GM19452 (cell line): ENCODE measurements around the gene COMMD8.

Experiments
- ATAC-seq: cut with Tn5 transposase; IDR thresholded peaks from one replicate; pipeline ENCODE4 v1.9.1; 2021; ENCODE audit not compliant: unreplicated experiment

COMMD8 gene

GRCh38 chr4:47473141-47473750, 9.7 kb upstream of the COMMD8 start:
- ATAC-seq = no peak

GRCh38 chr4:47471591-47471990, 8.1 kb upstream of the COMMD8 start:
- no peak for ATAC-seq

DNA sequence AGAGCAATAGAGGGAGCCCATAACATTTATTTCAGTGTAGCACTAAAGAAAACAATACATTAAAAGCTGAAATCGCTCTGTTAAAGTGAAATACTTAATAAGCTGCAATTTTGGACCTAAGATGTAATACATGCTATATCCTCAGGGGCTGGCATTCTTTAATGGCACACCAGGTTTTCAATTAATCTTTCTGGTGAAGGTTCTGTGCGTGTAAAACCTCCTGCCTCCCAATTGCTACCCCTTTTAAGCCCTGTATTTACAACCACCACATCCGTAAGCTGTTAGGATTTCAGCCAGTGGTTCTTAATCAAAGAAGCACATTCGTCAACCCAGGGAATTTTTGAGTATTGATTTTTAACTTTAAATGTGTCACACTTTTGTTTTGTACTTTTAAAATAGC, 7.6 kb upstream of the COMMD8 start:
- ATAC-seq = no peak

- ATAC-seq = no peak
Measured at GRCh38 chr4:47469951-47470350, 6.4 kb upstream of the COMMD8 start.

DNA sequence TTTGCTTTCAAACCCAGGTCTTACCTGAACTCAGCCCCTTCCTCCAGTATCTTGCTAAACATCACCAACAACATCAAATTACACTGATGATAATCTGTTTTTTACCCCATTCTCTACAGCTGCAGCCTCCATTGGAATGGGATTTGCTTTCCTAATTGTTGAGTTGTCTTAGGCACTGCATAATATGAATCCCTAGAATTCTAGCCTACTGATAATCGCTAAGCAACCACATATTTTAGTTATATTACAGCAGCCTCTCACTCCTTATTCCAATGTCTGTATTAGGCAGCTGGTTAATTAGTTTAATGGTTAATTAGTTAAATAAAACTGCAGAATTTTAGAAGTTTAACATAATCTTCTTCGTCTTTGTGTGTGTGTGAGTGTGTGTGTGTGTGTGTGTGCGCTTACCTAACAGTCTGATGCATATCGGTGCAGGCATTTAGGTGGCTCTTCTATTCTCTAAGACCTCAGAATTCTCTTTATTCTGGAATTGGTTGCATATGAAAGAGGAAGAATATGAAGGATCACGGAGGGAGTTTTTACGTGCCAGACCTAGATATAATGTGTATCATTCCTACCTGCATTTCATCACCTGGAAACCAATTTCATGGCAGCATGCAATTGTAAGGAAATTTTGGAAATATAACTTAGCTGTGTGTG, 5.3 kb upstream of the COMMD8 start:
- ATAC-seq = no peak

DNA sequence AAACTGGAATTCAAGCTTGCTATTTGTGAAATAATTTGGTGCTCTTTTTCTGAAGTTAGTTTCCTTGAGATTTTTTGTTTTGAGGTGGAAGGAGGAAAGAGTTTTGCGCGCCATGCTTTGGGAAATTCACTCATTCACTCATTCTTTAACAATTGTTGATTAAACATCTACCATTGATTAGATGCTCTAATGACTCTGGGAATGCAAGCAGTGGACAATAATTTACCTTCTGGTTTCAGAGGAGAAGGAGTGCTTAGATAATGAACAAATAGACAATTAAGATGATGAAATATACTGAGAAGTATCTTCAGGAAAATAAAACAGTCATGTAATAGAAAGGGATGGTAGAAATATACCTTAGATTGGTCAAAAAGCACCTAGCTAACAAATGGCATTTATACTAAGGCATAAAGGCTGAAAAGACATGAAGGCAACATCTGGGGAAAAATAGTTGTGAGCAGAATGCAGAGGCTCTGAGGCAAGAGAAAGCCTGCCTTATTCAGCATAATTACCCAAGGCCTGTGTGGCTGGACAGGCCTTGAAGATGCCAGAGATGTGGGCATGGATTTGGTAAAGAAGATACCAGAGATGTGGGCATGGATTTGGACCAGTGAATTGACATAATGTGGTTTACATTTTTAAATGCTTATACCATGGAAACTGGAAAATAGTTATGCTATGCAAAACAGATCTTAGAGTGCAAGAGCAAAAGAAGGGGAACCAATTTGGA, 2.7 kb upstream of the COMMD8 start:
- ATAC-seq = no peak

DNA sequence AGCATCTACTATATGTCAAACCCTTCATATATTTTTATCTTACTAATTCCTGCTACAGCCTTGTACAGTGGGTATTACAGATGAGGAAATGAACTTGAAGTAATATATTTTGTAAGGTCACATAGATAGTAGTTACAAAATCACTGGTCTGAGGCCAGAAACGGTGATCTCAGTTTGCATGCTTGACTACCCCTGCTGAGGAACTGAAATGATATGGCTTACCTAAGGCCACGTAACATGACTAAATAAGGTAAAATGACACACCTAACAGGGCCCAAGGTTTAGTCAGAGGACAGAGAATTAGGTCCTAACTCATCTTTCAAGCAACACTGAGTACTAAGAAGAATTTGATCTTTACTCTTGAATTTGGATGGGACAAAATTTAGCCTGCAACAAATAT, 1.5 kb upstream of the COMMD8 start:
- peak; percentile 33 for ATAC-seq

DNA sequence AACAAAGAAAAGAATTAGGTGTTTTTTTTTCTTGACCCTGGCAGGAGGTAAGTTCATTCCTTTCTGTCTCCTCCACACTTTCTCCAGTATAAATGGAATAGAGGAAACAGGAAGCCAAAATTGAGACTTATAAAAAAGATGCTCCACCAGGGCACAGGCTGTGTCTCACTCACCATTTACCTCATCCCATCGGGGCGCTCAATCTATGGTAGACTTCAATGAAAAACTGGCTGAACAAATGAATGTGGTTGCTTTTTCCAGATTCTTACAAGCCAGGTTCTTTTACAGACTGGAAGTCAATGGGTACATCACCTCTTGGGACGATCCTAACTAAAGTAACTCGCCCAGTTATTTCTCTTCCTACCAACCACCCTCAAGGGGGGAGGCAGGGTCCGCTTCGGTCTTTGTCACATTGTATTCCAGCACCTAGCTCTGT, 685 bp downstream of the COMMD8 start:
- peak; percentile 26 for ATAC-seq

DNA sequence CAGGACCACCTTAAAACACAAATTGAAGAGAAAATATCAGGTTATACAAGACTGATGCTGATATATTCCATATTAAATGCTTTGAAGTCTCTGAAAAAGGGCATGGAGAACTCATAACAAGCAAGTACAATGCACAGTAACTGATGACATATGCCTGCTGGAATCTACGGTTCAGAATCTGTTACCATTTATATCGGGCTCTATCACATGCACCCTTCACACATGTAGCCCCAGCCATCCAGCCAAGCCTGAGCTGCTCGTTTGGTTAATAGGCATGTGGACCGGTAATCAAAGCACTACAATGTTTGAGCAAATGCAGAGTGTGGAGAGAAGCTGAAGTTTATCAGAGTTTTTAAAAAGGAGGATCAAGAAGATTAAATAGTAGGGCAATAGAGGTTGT, 11.8 kb downstream of the COMMD8 start:
- no peak for ATAC-seq

DNA sequence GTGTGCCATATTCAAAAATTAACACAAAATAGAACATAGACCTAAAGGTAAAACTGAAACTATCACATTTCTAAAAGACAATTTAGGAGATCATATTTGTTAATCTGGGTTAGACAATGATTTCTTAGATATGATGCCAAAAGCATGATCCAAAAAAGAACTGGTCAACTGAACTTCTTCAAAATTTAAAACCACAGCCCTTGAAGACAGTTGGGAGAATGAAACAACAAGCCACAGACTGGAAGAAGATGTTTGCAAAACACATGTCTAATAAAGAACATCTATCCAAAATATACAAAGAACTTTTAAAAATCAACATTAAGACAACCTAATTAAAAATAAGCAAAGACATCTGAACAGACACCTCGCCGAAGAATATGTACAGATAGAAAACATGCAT, 19.5 kb downstream of the COMMD8 start:
- no peak for ATAC-seq

- peak; percentile 81 for ATAC-seq
Measured at GRCh38 chr4:47442980-47443379, 20.5 kb downstream of the COMMD8 start.

GRCh38 chr4:47434931-47435330, 28.6 kb downstream of the COMMD8 start:
- no peak for ATAC-seq

DNA sequence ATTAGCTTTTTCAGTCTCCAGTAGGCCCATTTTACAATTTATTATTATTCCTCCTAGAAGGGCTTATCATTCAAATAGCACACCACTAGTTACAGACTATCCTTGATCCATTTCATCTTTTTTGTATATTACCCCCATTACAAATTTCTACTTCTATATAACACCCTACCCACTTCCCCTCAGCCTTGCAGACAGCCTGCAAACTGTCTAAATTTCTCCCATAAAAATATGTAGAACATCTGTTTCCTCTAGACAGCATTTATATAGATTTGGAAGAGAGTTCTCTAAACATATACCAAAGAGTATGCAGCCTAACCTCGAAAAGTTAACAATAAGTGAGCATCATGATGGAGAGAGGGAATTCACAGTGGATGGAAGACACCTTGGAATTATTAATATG, 30.8 kb downstream of the COMMD8 start:
- no peak for ATAC-seq

DNA sequence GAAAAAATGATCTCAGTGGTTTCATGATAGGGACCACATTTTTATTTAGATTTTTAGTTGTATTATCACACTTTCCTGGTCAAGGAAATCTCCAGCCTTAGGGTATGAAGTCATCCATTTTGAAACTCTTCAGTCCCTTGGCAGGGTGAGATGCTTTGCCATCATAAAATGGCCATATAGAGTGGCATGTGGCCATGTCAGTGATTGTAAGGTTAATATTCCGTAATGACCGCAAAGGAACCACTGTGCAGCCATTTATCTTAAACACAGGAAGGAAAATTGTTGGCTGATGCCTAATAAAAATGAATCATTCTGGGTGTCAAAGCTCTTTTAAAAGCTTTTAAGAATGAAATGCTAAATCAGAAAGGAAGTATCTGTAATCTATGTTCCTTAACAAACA, 35.6 kb downstream of the COMMD8 start:
- no peak for ATAC-seq

GRCh38 chr4:47425628-47426027, 37.9 kb downstream of the COMMD8 start:
- ATAC-seq = no peak

DNA sequence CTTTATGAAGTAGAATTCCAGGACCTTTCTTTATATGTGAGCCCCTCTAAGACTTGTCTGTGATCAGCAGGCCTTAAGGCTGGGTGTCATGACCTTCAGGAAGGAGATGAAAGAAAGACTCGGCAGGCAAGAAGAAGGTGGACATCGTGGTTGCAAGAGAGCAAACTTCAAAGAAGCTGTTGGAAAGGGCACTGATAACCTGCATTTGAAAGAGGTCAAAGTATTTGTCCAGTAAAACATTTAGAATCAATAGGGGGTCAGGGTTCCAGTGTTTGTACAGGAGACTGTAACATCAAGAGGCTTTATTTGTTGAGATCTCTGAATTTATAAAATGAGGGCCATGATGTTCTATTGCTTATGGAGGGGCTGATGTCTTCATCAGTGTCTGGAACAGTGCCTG, 44.2 kb downstream of the COMMD8 start:
- ATAC-seq = no peak

DNA sequence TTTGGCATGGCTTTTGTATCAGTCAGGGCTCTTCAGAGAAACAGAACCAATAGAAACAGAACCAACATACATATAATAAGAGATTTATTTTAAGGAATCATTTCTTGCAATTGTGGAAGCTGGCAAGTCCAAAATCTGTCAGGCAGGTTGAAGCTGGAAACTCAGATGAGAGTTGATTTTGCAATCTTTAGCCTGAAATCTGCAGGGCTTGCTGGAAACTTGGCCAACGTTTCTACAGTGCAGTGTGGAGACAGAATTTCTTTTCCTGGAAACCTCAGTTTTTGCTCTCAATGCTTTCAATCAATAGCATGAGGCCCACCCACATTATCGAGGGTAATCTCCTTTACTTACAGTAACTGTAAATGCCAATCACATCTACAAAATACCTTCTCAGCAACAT, 45.4 kb downstream of the COMMD8 start:
- no peak for ATAC-seq

GRCh38 chr4:47415719-47416118, 47.8 kb downstream of the COMMD8 start:
- no peak for ATAC-seq

DNA sequence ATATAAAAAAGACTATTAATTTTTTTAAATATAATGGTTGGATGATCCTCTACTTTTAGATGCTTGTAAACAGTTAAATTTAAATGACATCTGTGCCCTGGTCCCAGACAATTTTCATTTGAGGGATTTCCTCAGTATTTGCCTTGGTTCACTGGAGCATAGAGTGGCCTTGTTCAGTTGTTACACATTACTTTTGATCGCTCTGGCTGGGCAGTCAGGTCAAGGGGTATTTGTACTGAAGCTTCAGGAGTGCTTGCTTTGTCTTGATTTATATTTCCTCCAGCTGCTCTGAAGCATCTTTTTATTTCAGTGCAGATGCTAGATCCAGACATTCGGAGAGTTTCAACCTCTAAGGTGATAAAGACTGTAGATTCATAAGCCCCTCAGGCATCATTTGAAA, 50.0 kb downstream of the COMMD8 start:
- ATAC-seq = no peak

- ATAC-seq = no peak
Measured at GRCh38 chr4:47410271-47410670, 53.2 kb downstream of the COMMD8 start.

DNA sequence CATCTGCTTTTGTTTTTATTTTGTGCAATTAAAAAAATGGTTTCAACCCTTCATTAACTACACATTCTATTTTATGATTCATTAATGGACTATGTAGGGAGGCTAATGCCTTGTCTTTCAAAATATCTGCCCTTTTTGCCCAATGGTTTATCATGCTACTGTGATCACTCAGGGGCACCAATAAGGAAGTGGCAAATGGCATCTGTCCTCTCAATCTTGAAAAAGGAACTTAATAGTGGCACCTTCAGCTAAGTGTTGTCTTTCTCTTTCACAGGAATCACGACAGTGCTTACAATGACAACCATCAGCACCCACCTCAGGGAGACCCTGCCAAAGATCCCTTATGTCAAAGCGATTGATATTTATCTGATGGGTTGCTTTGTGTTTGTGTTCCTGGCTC, 57.1 kb downstream of the COMMD8 start:
- no peak for ATAC-seq
